CD4-positive, alpha-beta T cell (primary cell): ENCODE measurements around the gene NCAM2. TPM values are rescaled to one million over a fixed set of nuclear protein-coding genes. Genes with fewer than 3 reads are reported as not detected.

Source experiments
- ATAC-seq: fragments of 200-7000 bp; cut with Tn5 transposase; one replicate; pipeline ENCODE4 v1.10.0; 2022; ENCODE audit warnings: mild to moderate bottlenecking; ENCODE audit not compliant: poor library complexity
- CTCF ChIA-PET: fragments of 350-600 bp; sonication (Branson Sonifier 250); formaldehyde crosslinking; loops from one replicate; lab custom pipeline; 2021; ENCODE audit warnings: antibody characterized with exemption, inconsistent platforms; lab: Charles Lee
- POLR2A ChIA-PET: fragments of 350-600 bp; sonication (Branson Sonifier 250); formaldehyde crosslinking; loops from one replicate; lab custom pipeline; 2021; ENCODE audit warnings: antibody characterized with exemption, inconsistent platforms; lab: Charles Lee
- DNase-seq, 14 experiments: peaks; one replicate each; pipeline ENCODE4 v3.0.0-alpha.2; 2013 to 2020; ENCODE audit warnings: mixed read lengths in 2 of 14
- H3K27ac ChIP-seq, 2 donors: one replicate each; pipeline versions ENCODE4 v1.5.1 to v1.7.0; 2013; ENCODE audit warnings: low read length in 2 of 2, low read depth in 1 of 2, mild to moderate bottlenecking in 1 of 2
- H3K27me3 ChIP-seq, 2 experiments: 1 replicate in 1 of 2; 2 replicates in 1 of 2; pipeline versions ENCODE4 v1.6.1 to v1.7.0; 2013; ENCODE audit warnings: low read length in 2 of 2, control low read depth in 1 of 2, mild to moderate bottlenecking in 1 of 2, moderate library complexity in 1 of 2; ENCODE audit not compliant: insufficient read depth in 2 of 2, control insufficient read depth in 1 of 2
- H3K36me3 ChIP-seq: one replicate; pipeline ENCODE4 v1.6.1; 2013; ENCODE audit warnings: low read length, control low read depth; ENCODE audit not compliant: insufficient read depth
- H3K4me1 ChIP-seq: one replicate; pipeline ENCODE4 v1.6.1; 2013; ENCODE audit warnings: low read length, control low read depth; ENCODE audit not compliant: insufficient read depth
- H3K4me3 ChIP-seq: one replicate; pipeline ENCODE4 v1.5.1; 2013; ENCODE audit warnings: mild to moderate bottlenecking, low read length, moderate library complexity
- H3K9me3 ChIP-seq, 2 experiments: 1 replicate in 1 of 2; 2 replicates in 1 of 2; pipeline versions ENCODE4 v1.6.1 to v1.7.0; 2013; ENCODE audit warnings: low read length in 2 of 2, mild to moderate bottlenecking in 2 of 2, control low read depth in 1 of 2, moderate library complexity in 1 of 2; ENCODE audit not compliant: control insufficient read depth in 1 of 2, insufficient read depth in 1 of 2
- H3K27ac Mint-ChIP-seq: one replicate; pipeline ENCODE4 v1.8.0; 2020; ENCODE audit warnings: mixed read lengths
- H3K27me3 Mint-ChIP-seq: one replicate; pipeline ENCODE4 v1.8.0; 2021; ENCODE audit warnings: mixed read lengths
- H3K36me3 Mint-ChIP-seq: one replicate; pipeline ENCODE4 v1.8.0; 2021; ENCODE audit warnings: low read depth, mixed read lengths
- H3K4me1 Mint-ChIP-seq: one replicate; pipeline ENCODE4 v1.8.0; 2021; ENCODE audit warnings: low read depth, mixed read lengths
- H3K4me3 Mint-ChIP-seq: one replicate; pipeline ENCODE4 v1.8.0; 2020; ENCODE audit warnings: mild to moderate bottlenecking, mixed read lengths
- H3K9me3 Mint-ChIP-seq: one replicate; pipeline ENCODE4 v1.8.0; 2020; ENCODE audit warnings: mixed read lengths
- intact Hi-C, 2 experiments: fragments of 100-400 bp; cut with DNase I in 1 of 2; cut with micrococcal nuclease in 1 of 2; formaldehyde crosslinking; loops; one replicate each; pipeline versions ENCODE4 v1.15.1 to v1.9.0; 2023 to 2025; cut with DNase I, micrococcal nuclease
- total RNA-seq, 174 experiments: library from RNA in 2 of 174; stranded (reverse) in 2 of 174; gene quantifications; one replicate each; pipeline ENCODE4 v1.2.3 and lab custom pipeline; 2021 to 2026
- TF ChIP-seq, protein P1 (sequence below): fragments of 200-600 bp; IDR thresholded peaks from one replicate; pipeline ENCODE4 v1.8.0; 2022; ENCODE audit warnings: antibody characterized with exemption, mild to moderate bottlenecking

The NCAM2 gene
- total RNA-seq, 2 experiments from 2014 or later: not detected

DNA sequence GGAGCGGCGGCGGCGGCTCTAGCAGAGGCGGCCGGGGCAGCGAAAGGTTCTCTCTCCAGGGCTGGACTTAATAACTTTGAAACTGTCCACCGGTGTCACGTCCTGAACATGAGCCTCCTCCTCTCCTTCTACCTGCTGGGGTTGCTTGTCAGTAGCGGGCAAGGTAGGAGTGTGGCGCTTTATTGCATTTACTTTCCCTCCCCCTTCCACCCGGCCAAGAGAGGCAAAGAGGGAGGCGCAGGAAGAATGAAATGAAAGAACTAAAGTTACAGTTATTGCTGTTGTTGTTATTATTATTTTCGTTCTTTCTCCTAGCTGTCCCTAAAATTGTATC lies 214 bp downstream of the NCAM2 start:
- H3K27me3 Mint-ChIP-seq: peaks cover 35% of the 10 kb centered on the region
- H3K36me3 ChIP-seq: no peaks in the 10 kb centered on the region
- no peak overlapping the region for H3K27ac Mint-ChIP-seq
- peaks cover 0 to 15% of the 10 kb centered on the region in 2 experiments for H3K9me3 ChIP-seq
- H3K36me3 Mint-ChIP-seq: no peaks in the 10 kb centered on the region
- no peaks in the 10 kb centered on the region for H3K9me3 Mint-ChIP-seq
- ATAC-seq: peak; percentile 33
- H3K27me3 ChIP-seq: peaks cover 5 to 30% of the 10 kb centered on the region in 2 experiments
- H3K4me3 ChIP-seq: peak overlapping the region; percentile 44
- intact Hi-C loops: no loop called here
- H3K27ac ChIP-seq: no peak overlapping the region
- H3K4me1 ChIP-seq: peaks cover 16% of the 10 kb centered on the region
- H3K4me1 Mint-ChIP-seq: peaks cover 13% of the 10 kb centered on the region
- H3K4me3 Mint-ChIP-seq: peak overlapping the region; percentile 82
- ChIA-PET CTCF (no interaction called here), POLR2A (no interaction called here)
- no peak for DNase-seq
- TF ChIP-seq, protein P1, sequence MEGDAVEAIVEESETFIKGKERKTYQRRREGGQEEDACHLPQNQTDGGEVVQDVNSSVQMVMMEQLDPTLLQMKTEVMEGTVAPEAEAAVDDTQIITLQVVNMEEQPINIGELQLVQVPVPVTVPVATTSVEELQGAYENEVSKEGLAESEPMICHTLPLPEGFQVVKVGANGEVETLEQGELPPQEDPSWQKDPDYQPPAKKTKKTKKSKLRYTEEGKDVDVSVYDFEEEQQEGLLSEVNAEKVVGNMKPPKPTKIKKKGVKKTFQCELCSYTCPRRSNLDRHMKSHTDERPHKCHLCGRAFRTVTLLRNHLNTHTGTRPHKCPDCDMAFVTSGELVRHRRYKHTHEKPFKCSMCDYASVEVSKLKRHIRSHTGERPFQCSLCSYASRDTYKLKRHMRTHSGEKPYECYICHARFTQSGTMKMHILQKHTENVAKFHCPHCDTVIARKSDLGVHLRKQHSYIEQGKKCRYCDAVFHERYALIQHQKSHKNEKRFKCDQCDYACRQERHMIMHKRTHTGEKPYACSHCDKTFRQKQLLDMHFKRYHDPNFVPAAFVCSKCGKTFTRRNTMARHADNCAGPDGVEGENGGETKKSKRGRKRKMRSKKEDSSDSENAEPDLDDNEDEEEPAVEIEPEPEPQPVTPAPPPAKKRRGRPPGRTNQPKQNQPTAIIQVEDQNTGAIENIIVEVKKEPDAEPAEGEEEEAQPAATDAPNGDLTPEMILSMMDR: no peak

DNA sequence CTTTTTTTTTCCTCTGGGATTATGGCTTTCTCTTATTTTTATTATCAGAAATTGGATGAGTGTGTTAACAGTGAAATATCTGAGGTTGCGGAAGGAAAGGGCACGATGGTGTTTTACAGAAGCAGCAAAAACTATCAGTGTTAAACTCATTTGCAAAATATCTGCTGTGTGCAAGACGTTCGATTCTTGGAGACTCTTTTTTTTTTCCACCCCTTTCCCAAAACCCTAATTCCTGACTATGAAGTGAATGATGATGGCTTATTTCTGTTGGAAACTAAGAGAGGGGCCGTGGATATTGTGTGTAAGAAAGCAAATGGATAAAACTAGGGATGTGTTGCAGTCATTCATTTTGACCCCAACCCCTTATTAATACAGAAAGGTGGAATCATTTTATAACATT lies 677 bp downstream of the NCAM2 start:
- H3K9me3 Mint-ChIP-seq: no peaks in the 10 kb centered on the region
- no peak overlapping the region for H3K27ac Mint-ChIP-seq
- peaks cover 13% of the 10 kb centered on the region for H3K4me1 Mint-ChIP-seq
- H3K27ac ChIP-seq: no peak overlapping the region
- ChIA-PET CTCF (no interaction called here), POLR2A (no interaction called here)
- H3K36me3 ChIP-seq: no peaks in the 10 kb centered on the region
- peaks cover 35% of the 10 kb centered on the region for H3K27me3 Mint-ChIP-seq
- peaks cover 16% of the 10 kb centered on the region for H3K4me1 ChIP-seq
- H3K4me3 Mint-ChIP-seq: peak overlapping the region; percentile 82
- TF ChIP-seq, protein P1: no peak
- ATAC-seq (no peak), DNase-seq (no peak)
- peak overlapping the region; percentile 44 for H3K4me3 ChIP-seq
- peaks cover 0 to 15% of the 10 kb centered on the region in 2 experiments for H3K9me3 ChIP-seq
- no peaks in the 10 kb centered on the region for H3K36me3 Mint-ChIP-seq
- intact Hi-C loops: no loop called here
- H3K27me3 ChIP-seq: peaks cover 5 to 30% of the 10 kb centered on the region in 2 experiments

DNA sequence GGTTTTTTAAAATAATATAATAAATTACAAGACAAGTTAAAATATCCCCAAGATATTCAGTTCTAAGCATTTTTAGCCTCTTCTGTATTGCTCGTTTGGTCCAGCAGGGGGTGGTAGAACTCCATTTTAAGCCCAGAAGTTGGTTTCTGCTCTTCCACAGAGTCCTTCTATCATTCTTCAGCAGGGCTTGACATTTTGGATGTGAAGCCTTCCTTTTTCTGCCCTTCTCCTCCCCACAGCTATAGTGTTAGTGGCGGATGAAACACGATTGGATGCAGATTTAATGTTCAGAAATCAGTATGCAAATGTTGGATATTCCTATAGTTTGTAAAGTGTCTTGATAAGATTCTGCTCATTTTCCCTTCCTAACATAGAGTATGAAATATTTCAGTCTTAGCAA lies 1.4 kb downstream of the NCAM2 start:
- TF ChIP-seq, protein P1: peak; percentile 51
- H3K27ac ChIP-seq: no peak overlapping the region
- ATAC-seq: no peak
- POLR2A ChIA-PET: interaction anchor here (0.6 kb wide), 1 partner anchor 15 kb away, joined by 3 read pairs; no protein-coding TSS in a partner anchor
- DNase-seq: peak in 5 of 14 experiments; percentile 9 to 42 (median 23)
- Mint-ChIP-seq H3K36me3 (no peaks in the 10 kb centered on the region), H3K9me3 (no peaks in the 10 kb centered on the region), H3K27ac (no peak overlapping the region), H3K4me1 (peaks cover 13% of the 10 kb centered on the region), H3K27me3 (peaks cover 35% of the 10 kb centered on the region), H3K4me3 (peak overlapping the region; percentile 57)
- no peak overlapping the region for H3K4me3 ChIP-seq
- CTCF ChIA-PET: no interaction called here
- peaks cover 5 to 30% of the 10 kb centered on the region in 2 experiments for H3K27me3 ChIP-seq
- intact Hi-C loops: loop anchor here (5.0 to 10.0 kb wide), 2 partner anchors 925 to 1788 kb away; no protein-coding TSS in a partner anchor
- no peaks in the 10 kb centered on the region for H3K36me3 ChIP-seq
- H3K4me1 ChIP-seq: peaks cover 16% of the 10 kb centered on the region
- H3K9me3 ChIP-seq: peaks cover 0 to 15% of the 10 kb centered on the region in 2 experiments
